ENCODE results near the gene EFHC2.
A peak's percentile ranks its signal among the peaks of the same experiment; 100 is the strongest.

EFHC2 gene

DNA sequence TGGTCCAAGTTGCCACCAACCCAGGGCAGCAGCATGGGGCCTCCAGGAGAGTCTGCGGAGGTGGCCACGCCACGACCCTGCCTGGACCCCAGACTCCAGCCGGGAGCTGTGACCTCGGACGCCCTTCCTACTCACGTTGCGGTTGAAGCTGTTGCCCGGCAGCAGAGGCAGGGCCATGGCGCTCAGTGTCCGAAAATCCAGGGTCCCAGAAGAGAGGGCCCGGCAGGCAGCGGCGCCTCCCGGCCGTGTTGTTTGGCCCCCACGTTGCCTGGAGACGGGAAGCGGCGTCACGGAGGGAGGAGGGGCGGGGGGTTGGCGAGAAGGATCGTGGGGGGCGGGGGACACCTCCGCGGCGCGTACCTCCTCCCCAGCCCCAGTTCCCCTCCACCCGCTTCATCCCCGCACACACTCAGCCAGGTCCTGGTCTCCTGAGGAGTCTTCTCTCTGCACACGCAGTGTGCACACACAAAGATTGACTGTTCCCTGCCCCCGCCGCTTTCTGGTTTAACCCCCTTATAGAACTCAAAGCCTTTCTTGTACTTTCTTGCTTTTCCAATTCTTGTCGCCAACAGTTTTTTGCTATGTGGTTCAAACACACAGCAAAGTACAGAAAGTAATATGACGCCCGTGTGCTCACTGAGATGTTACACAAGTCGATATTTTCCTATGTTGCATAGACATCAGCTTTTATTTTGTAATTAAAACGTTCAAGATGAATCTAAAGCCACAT lies at the start of gene EFHC2:
Gene EFHC2, minus strand, starts transcription at position 261 of the 730 bp plus-strand sequence. Its CDS starts 84 bp downstream, at position 177.
- peak; percentile 63 for DNase-seq

DNA sequence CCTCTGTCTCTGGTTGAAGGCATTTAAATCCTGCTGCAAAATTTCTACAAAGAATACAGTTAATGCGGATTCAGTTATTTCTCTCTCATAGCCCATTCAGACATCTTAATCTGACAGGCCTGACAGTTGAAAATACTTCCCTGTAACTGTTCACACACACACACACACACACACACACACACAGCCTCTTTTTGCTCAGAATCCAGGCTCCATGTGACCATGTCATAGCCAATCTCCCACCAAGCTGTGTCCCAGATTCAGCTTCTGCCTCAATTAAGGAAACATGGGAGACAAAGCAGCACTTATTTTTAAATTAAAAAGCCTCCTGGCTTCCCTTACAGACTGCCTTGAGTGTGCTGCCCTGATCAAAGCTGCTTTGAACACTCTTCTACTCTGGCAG lies 49.3 kb upstream of the EFHC2 start:
- DNase-seq, result no peak

DNA sequence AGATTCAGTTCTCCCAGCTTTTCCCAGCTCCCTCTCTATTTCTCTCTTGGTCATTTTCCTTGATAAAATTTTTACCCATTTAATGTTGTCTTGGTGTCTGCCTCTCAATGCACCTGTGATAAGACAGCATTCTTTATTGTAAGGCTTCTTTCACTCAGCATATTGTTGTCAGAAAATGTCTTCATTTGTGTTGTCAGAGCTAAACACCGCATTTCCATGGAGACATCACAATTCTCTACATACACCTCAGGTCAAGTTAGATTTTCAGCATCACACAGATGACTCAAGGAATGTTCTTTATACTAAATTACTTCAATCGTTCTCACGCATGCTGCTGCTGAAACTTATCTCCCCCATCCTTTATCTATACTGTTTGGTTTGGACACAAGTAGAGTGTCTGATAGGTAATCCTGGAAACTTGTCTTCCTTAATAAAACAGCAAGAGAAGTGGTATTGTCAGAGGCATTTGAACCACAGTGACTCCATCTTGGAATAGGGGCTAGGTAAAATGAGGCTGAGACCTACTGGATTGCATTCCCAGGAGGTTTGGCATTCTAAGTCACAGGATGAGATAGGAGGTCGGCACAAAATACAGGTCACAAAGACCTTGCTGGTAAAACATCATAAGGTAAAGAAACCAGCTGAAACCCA lies 41.3 kb upstream of the EFHC2 start:
- DNase-seq, result no peak

DNA sequence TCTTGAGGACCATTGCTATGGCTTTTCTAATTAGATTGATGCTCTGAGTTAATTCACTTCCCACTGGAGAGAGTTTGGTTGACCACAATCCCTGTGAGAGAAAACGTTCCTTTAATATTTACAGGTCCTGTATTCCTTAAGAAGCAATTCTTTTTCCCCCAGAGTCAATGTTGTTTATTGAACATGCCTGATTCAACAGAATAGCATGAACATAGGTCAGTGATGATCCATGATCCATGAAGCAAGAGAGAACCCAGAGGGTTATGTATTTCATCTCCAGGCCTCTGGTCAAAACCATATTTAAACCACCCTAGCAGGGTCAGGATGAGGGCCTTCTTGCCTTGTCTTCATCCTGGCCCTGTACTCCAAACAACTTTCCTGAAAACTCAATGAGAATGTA lies 39.4 kb upstream of the EFHC2 start:
- DNase-seq, result no peak

GRCh38 chrX:44352758-44353157 lies 9.3 kb upstream of the EFHC2 start:
- no peak for DNase-seq

DNA sequence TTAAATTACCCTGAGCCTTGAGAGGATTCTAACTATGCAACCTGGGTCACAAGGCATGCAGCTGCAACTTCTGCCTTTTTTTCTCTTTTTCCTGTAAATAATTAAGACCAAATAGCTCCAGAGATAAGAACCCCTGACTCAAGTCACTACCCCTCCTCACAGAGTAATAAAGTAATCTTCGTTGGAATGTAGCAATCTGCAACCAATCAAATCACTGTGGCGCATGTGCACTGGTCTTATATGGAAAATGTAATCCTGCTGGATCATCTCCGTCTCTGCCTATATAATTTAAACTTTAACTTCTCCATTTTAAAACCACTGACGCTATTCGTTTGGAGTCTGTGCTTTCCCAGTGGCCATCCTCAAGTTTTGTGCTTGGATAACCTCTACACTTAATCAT lies 6.1 kb upstream of the EFHC2 start:
- DNase-seq, result no peak

- peak; percentile 21 for DNase-seq
These were observed 1.2 kb upstream of the EFHC2 start for GRCh38 chrX:44344687-44345086.

- peak; percentile 64 for DNase-seq
These were observed 722 bp upstream of the EFHC2 start for GRCh38 chrX:44344194-44344593.

DNA sequence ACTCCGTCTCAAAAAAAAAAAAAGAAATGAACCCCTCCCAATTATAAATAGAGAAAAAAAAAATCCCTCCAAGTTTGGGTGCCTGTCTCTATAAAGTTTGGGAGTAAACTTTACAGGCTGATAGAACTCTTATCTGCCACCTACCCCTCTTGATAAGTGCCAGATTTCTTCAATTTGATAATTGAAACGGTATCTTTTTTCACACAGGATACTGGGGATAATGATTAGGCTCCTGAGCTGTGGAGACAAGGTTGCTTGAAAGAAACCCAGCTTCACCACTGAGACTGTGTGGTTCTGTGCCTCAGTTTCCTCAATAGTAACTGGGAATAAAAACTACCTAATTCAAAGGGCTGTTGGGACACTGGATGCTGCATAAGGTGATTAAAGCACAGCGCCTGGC lies 606 bp downstream of the EFHC2 start:
- no peak for DNase-seq

DNA sequence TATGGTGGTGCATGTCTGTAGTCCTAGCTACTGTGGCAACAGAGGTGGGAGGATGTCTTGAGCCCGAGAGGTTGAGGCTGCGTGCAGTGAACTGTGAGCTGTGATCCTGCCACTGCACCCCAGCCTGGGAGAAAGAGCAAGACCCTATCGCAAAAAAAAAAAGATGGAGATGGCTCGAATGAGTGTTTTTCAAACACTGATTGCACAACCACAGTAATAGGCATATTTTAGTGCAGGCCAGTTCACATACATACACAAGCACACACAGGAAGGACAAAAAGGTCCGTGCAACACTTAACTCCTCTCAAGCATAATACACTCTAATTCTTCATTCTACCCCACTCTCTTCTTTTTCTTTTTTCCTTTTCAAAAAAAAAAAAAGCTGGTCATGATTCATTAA lies 5.1 kb downstream of the EFHC2 start:
- DNase-seq, result no peak

DNA sequence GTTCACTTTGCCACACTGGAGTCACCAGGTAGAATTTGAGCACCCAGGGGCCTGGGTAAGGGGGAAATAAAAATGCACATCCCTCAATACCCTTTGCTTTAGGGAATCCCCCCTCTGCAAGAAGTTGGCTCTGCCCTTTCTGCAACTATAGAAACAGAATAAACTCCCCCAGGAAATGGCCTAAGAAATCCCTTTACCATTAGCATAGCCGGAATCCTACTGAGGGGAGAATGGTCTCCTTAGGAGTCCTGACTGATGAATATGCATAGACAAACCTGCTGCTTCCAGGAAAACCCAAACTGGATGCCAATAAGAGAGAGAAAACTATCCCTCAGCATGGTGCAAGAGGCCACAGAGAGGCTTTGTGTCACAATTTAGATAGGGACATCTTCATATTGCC lies 11.0 kb downstream of the EFHC2 start:
- DNase-seq, result no peak

- no peak for DNase-seq
These were observed 13.2 kb downstream of the EFHC2 start for GRCh38 chrX:44330227-44330626.

GRCh38 chrX:44319550-44319949 lies 23.9 kb downstream of the EFHC2 start:
- no peak for DNase-seq

DNA sequence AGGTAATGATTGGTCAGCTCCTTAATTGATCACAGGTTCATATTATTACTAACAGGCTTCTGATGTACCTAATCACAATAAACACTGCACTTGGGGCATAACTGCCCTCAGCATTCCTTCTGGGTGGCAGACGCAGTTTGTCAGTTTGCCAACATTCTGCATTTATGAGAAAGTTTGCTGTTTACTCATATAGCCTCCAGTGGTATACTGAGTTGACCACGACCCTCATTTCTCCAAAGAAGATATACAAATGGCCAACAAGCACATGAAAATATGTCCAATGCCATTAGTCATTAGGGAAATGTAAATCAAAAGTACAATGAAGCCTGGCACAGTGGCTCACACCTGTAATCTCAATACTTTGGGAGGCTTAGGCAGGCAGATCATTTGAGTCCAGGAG lies 26.3 kb downstream of the EFHC2 start:
- DNase-seq, result no peak

- no peak for DNase-seq
These were observed 28.7 kb downstream of the EFHC2 start for GRCh38 chrX:44314808-44315207.

DNA sequence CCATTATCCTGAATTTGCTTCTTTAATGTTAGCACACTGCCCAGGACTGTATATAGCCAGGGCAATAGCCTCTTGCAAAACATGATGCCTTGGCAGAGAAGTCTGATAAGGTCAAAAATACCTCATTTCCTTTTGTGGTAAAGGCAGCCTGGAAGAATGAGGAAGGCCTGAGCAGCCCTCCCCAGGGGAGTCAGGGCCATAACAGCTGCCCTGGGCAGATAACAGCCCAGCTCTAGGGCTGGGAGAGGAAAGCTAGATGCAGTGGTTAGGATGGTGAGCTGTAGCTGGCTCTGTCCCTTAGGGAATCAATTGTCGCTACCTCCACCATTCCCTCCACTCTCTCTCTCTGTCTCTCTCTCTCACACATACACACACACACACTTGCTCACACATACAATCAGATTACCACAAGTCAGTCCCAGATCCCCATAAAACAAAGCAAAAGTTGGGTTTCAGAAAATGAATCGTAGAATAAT lies 29.2 kb downstream of the EFHC2 start:
- DNase-seq, result no peak

DNA sequence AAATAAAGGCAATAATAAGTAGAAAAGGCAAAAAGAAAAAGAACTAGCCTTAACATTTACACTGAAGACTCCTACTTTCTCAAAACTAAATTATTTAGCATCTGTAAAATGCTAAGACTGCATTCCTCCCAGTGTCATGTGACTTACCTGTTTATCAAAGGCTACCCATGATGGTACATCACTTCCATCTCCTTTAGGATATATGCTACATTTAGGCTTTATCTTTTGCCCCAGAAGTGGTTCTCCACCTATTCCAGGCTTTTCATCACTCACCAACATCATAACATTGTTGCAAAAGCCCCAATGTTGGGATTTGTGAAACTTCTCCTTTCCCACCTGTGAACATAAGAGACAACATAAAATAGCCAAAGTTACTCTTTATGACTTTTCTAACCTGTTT lies 31.1 kb downstream of the EFHC2 start:
- no peak for DNase-seq

DNA sequence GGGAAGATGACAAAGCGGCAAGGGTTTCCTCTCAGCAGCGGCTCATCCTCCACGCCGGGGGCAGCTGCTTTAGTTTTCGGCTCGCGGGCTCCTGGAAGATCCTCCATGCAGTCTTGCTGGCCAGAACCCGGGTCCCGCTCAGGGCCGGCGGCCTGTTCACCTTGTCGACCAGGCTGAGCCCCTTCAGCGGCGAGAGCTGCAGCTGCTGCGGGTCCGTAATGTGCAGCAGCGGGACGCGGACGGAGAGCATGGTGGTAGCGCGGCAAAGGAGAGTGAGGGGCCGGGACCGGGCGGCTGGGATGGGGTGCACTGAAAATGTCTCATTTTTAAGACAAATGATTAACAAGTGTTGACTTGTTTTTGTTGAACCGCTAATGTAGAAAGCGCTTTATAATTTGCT lies 33.2 kb downstream of the EFHC2 start:
- DNase-seq, result no peak

DNA sequence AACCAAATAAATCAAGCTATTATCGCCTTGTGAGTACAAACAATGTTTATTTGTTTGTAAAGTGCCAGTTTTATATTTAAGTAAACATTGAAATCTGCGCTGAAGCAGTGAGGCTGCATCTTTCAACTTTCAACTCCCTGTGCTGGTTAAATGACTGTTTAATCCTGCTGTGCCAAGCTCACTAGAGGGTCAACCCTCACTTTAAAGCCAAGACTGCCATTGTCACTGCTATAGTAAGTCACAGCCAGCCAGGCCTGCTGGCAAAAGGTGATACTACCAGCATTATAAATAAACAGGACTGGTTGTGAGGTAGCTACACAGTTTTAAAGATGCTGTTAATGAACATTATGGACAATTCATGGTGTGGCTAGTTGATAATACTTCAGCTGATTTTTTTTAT lies 34.6 kb downstream of the EFHC2 start:
- DNase-seq, result no peak

GRCh38 chrX:44306356-44306755 lies 37.1 kb downstream of the EFHC2 start:
- DNase-seq, result no peak

DNA sequence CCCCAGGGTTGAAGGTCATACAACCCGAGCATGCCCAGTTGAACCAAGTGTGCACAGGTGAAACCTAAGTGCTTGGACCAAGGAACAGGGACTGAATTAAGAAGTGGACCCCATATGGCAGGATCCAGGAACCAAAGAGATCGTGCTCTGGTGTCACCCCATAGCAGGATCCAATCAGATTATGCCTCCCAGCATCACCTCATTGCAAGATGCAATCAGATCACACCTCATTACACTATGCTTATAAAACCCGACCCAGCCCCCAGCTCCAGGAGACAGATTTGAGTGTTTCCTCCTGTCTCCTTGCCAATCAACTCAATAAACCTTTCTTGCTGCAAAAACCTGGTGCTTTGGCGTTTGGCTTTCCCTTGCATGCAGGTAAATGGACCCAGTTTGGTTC lies 37.6 kb downstream of the EFHC2 start:
- no peak for DNase-seq

DNA sequence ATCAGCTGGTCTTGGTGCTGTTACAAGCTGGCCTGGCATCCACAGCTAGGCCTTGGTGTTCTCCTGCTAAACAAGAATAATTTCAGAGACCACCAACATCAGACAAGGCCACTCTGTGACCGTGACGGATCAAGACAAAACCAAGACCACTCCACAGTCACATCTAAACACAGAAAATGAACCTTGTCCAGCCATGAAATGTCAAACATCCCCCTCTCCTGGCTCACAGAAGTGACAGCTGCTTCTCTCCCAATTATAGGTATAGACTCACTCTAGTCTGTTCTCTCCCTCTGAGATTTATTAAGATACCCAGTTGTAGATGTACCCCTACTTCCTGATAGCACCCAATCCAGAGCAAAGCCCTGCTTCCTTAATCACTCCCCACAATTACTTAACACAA lies 40.4 kb downstream of the EFHC2 start:
- DNase-seq, result no peak

GRCh38 chrX:44299177-44299576 lies 44.3 kb downstream of the EFHC2 start:
- DNase-seq, result no peak

DNA sequence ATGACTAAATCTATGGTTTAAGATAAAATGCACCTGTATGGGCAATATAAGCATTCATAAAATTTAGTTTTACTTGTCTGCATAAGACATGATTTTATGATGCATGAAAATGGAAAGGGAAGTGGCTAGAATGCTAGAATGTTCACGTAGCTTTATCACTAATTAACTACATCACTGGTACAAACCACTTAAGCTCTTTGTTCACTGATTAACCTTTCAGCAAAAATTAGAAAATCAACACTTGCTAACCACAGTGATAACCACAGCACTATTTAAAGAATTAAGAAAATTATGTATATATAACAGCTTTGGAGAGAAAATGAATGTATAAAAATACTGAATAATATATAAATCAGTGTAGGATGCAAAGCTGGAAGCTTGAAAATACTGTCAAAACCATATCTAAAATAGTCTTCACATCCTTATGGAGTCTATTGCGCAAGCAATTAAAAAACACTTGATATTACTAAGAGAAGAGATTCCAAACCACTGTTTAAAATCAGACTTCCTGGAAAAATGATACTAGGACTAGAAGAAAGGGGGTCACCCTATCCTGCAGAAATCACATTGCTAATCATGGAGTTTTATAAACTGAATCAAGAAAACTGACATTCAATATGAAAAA lies 51.9 kb downstream of the EFHC2 start:
- no peak for DNase-seq

All from activated T-cell treated with anti-CD3 and anti-CD28 coated beads, Interleukin-2, amount 50 U/mL, for 1 hour (primary cell).